ENCODE data around the gene TEX38. TPM values are rescaled to one million over a fixed set of nuclear protein-coding genes. Genes with fewer than 3 reads are reported as not detected.

Gene TEX38
- total RNA-seq, 1 experiment from 2014 or later: not detected

GRCh38 chr1:46643368-46643775 is 28.3 kb upstream of the TEX38 start:
- Histone ChIP-seq H3K9me3 (ENCODE audit: control insufficient read depth, insufficient read depth, low read depth, low read length) (no peaks in the 10 kb centered on the region), H3K4me3 (ENCODE audit: low read depth in 2 of 2, low read length in 2 of 2) (no peak overlapping the region), H3K36me3 (ENCODE audit: control insufficient read depth, insufficient read depth, low read length) (no peaks in the 10 kb centered on the region), H3K4me1 (ENCODE audit: control insufficient read depth, insufficient read depth, low read length) (peaks cover 32% of the 10 kb centered on the region), H3K27ac (ENCODE audit: low read length) (peak overlapping the region; percentile 89), H3K27me3 (ENCODE audit: control insufficient read depth, insufficient read depth, low read length) (no peaks in the 10 kb centered on the region)
- TF ChIP-seq CTCF (IDR thresholded peaks at IDR 0.05) (no peak), TCF7L2 (IDR thresholded peaks at IDR 0.05; ENCODE audit: low read depth, low read length) (peak; percentile 93), SIN3A (IDR thresholded peaks at IDR 0.05; ENCODE audit: borderline replicate concordance, insufficient read depth, low read depth, low read length) (no peak), REST (IDR thresholded peaks at IDR 0.05; ENCODE audit: insufficient read depth in 1 of 2, low read depth in 2 of 2, low read length in 1 of 2) (no peak), POLR2AphosphoS5 (IDR thresholded peaks at IDR 0.05; ENCODE audit: low read depth, low read length) (peak; percentile 69)
- ChIA-PET POLR2A (interaction anchor here (1.0 kb wide), 1 partner anchor 17 kb away, joined by 3 read pairs; no protein-coding TSS in a partner anchor), CTCF (no interaction called here)
- ATAC-seq (peak; percentile 96), DNase-seq (ENCODE audit: low read depth, low spot score) (peak; percentile 65)
- in situ Hi-C loops (cut with HindIII; ENCODE audit: low pct_unique_long_range_greater_than_20kb, low sequenced_read_pairs) (no loop called here), intact Hi-C loops (cut with micrococcal nuclease; ENCODE audit: unreplicated experiment) (no loop called here)
- no TSS peak for BruUV-seq (replicated peaks)

GRCh38 chr1:46645815-46646214 is 25.8 kb upstream of the TEX38 start:
- H3K36me3 ChIP-seq (ENCODE audit: control insufficient read depth, insufficient read depth, low read length): no peaks in the 10 kb centered on the region
- CTCF ChIA-PET: no interaction called here
- no peak overlapping the region; the same call in 1 of the 2 replicates for H3K27ac ChIP-seq (ENCODE audit: low read length)
- TF ChIP-seq REST (IDR thresholded peaks at IDR 0.05; ENCODE audit: insufficient read depth in 1 of 2, low read depth in 2 of 2, low read length in 1 of 2) (no peak), POLR2AphosphoS5 (IDR thresholded peaks at IDR 0.05; ENCODE audit: low read depth, low read length) (no peak), CTCF (IDR thresholded peaks at IDR 0.05) (no peak), SIN3A (IDR thresholded peaks at IDR 0.05; ENCODE audit: borderline replicate concordance, insufficient read depth, low read depth, low read length) (no peak), TCF7L2 (IDR thresholded peaks at IDR 0.05; ENCODE audit: low read depth, low read length) (no peak)
- in situ Hi-C loops (cut with HindIII; ENCODE audit: low pct_unique_long_range_greater_than_20kb, low sequenced_read_pairs): no loop called here
- H3K27me3 ChIP-seq (ENCODE audit: control insufficient read depth, insufficient read depth, low read length): no peaks in the 10 kb centered on the region
- H3K4me3 ChIP-seq (ENCODE audit: low read depth in 2 of 2, low read length in 2 of 2): no peak overlapping the region
- POLR2A ChIA-PET: no interaction called here
- intact Hi-C loops (cut with micrococcal nuclease; ENCODE audit: unreplicated experiment): no loop called here
- no peak for ATAC-seq
- BruUV-seq (replicated peaks): no TSS peak
- no peak for DNase-seq (ENCODE audit: low read depth, low spot score)
- H3K9me3 ChIP-seq (ENCODE audit: control insufficient read depth, insufficient read depth, low read depth, low read length): no peaks in the 10 kb centered on the region
- H3K4me1 ChIP-seq (ENCODE audit: control insufficient read depth, insufficient read depth, low read length): peaks cover 32% of the 10 kb centered on the region

All from Panc1 (cell line).